Natural killer cell treated with Interleukin-12 subunit alpha and Interleukin-12 subunit beta and Interleukin-15 and Interleukin-18, amount 100 ng/mL, for 72 hours (primary cell): ENCODE measurements around the gene TKT. TPM values are rescaled to one million over a fixed set of nuclear protein-coding genes. Genes with fewer than 3 reads are reported as not detected.
A peak's percentile ranks its signal among the peaks of the same experiment; 100 is the strongest.
"Not testable (repeated sequence)": the region's sequence is repeated elsewhere in the genome, so short reads cannot be mapped to it uniquely, and the experiment has no call there.

Experiments used
- ATAC-seq, 2 donors: fragments of 150-1000 bp; cut with Tn5 transposase in 1 of 2; sonication (Bioruptor Pico), chemical (Tn5 transposase) in 1 of 2; 2 replicates each; pipeline ENCODE4 v1.10.0; 2021
- DNase-seq: peaks from one replicate; pipeline ENCODE4 v3.0.0; 2022; ENCODE audit warnings: low spot score
- H3K27ac Mint-ChIP-seq, 2 donors: 1 replicate in 1 of 2; 2 replicates in 1 of 2; pipeline ENCODE4 v1.8.0; 2022; ENCODE audit warnings: mixed read lengths in 2 of 2, mild to moderate bottlenecking in 1 of 2, moderate library complexity in 1 of 2
- H3K27me3 Mint-ChIP-seq, 2 donors: 1 replicate in 1 of 2; 2 replicates in 1 of 2; pipeline ENCODE4 v1.8.0; 2022; ENCODE audit warnings: mixed read lengths in 2 of 2
- H3K36me3 Mint-ChIP-seq: one replicate; pipeline ENCODE4 v1.8.0; 2022; ENCODE audit warnings: mixed read lengths
- H3K4me1 Mint-ChIP-seq, 2 donors: 1 replicate in 1 of 2; 2 replicates in 1 of 2; pipeline ENCODE4 v1.8.0; 2022; ENCODE audit warnings: low read depth in 2 of 2, mixed read lengths in 2 of 2, mild to moderate bottlenecking in 1 of 2
- H3K4me3 Mint-ChIP-seq: one replicate; pipeline ENCODE4 v1.8.0; 2022; ENCODE audit warnings: mixed read lengths
- H3K9me3 Mint-ChIP-seq: 2 replicates; pipeline ENCODE4 v1.8.0; 2022; ENCODE audit warnings: mixed read lengths
- total RNA-seq, 2 donors: library from RNA; stranded (reverse); gene quantifications; one replicate each; pipeline ENCODE4 v1.2.3, GENCODE V29; 2022

TKT gene
- total RNA-seq, 2 donors from 2014 or later, result 171 to 339 TPM

DNA sequence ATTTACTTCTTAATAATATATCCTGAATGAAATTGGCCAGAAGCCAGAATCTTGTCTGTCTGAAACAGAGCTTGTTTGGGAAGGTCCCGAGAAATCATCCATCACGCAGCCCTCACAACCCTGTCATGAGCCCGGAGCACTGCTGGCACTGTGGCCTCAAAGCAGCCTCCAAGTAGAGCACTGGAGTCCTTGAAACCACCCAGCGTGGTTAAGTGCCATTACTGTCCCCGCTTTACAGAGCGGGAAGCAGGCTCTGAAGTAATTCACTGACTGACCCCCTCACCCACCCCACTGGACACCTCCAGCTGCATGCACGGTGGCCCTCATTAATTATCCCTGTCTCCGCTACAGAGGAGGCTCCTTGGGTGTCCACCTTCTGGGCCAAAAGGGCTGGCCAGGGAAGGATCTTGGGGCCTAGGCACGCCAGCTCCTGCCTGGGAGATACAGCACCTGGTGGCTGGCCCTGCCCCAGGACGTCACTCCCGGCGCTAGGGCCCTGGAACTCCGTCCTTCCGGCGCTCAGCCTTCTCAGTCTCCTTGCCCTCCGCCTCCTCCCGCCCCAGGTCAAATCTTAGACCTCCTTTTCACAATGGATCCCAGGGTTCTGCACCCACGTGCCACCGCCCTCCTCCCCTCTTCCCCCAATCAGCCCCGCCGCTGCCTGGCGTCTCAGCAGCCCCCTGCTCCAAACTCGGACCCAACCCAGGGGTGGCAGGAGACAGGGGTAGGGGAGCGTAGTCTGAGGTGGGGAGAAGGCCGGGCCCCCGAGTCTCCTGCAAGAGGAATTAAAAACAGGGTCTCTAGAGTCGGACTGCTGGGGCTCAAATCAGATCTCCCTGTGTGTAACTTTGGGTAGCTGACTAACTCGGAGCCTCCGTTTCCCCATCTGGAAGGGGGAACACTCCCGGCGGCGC is 1.1 kb downstream of the TKT start:
- DNase-seq, result no peak
- peak; percentile 29 to 54 for ATAC-seq
- Mint-ChIP-seq H3K36me3 (no peaks in the 10 kb centered on the region), H3K27ac (peak overlapping the region; percentile 50 to 65), H3K9me3 (no peaks in the 10 kb centered on the region), H3K4me3 (peak overlapping the region; percentile 92), H3K4me1 (peaks cover 27% of the 10 kb centered on the region in 2 donors), H3K27me3 (no peaks in the 10 kb centered on the region)

DNA sequence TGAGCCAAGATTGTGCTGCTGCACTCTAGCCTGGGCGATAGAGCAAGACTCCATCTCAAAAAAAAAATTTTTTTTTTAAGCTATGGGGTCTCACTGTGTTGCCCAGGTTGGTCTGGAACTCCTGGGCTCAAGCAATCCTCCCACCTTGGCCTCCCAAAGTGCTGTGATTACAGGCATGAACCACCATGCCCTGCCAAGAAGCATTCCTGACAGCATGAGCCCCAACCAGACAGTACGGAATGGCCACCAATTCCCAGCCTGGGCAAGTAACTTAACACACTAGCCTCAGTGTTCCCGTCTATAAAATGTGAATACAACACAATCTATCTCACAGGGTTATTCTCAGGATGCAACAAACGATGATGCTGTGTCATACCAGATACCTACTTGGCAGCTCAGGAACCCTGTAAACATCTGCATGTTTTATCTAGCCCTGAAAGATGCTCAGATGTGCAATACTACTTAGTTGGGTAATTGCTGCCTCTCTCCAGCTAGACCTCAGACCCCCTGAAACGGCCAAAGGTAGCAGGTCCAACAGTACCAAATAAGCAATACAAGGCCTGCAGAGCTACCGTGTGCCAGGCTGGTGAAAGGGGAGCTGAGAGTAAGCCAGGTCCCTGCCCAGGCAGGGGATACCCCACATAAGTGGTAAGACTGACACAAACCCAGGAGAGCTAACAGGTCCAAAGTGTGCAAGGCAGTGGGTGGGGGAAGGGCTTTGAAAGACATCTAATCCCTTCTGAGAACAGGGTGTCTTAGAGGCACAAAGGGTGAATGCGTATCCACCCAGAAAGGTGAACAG is 1.9 kb downstream of the TKT start:
- Mint-ChIP-seq H3K27me3 (no peaks in the 10 kb centered on the region), H3K4me1 (peaks cover 27 to 30% of the 10 kb centered on the region in 2 donors), H3K9me3 (no peaks in the 10 kb centered on the region), H3K4me3 (peak overlapping the region; percentile 92), H3K27ac (peak overlapping the region; percentile 50 to 65), H3K36me3 (no peaks in the 10 kb centered on the region)
- DNase-seq (no peak), ATAC-seq (no peak)

DNA sequence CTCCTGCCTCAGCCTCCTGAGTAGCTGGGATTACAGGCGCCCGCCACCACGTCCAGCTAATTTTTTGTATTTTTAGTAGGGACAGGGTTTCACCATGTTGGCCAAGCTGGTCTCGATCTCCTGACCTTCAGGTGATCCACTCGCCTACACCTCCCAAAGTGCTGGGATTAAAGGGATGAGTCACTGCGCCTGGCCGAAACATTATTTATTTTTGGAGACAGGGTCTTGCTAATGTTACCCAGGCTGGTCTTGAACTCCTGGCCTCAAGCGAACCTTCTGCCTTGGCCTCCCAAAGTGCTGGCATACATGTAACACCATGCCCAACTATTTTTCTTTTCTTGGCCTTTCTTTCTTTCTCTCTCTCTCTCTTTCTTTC is 2.9 kb downstream of the TKT start:
- peaks cover 30 to 32% of the 10 kb centered on the region in 2 donors for H3K4me1 Mint-ChIP-seq
- peak overlapping the region; percentile 68 for H3K4me3 Mint-ChIP-seq
- H3K27ac Mint-ChIP-seq, result peak overlapping the region; percentile 32 to 44
- not testable (repeated sequence) for H3K9me3 Mint-ChIP-seq, H3K27me3 Mint-ChIP-seq, H3K36me3 Mint-ChIP-seq, DNase-seq, ATAC-seq

DNA sequence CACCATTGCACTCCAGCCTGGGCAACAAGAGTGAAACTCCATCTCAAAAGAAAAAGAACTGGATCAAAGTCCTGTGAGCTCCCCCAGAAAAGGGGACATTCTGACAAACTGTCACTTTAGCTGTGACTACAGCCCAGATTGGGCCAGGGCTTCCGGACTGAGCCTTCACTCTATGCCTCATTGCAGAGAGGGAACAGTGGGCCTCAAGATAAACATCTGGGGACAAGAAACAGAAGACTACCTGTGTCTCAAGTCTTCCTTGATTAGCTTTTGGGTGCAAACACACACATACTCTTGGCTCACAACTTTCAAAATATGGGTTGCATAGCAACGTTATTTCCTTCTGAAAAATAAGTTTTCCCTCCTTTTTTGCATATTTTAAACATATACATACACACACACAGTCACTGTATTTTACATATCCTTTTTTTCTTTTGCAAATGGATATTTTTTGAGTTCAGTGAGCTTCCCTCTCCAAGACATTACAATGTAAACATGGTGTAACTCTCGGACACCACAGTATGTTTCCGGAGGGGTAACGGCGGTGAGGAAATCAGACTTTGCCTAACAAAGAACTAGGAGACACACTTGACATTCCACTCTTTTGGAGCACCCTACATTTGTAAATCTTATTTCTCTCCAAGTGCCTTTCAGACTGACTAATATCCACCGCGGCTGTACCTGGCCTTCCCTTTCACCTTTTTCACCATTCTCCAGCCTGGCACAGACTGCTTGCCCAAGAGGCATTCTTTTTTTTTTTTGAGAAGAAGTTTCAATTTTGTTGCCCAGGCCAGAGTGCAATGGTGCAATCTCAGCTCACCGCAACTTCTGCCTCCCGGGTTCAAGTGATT is 3.5 kb downstream of the TKT start:
- Mint-ChIP-seq H3K27me3 (no peaks in the 10 kb centered on the region), H3K36me3 (no peaks in the 10 kb centered on the region), H3K27ac (peak overlapping the region; percentile 32 to 44), H3K4me1 (peaks cover 35 to 37% of the 10 kb centered on the region in 2 donors), H3K4me3 (peak overlapping the region; percentile 68), H3K9me3 (no peaks in the 10 kb centered on the region)
- DNase-seq, result no peak
- no peak for ATAC-seq

DNA sequence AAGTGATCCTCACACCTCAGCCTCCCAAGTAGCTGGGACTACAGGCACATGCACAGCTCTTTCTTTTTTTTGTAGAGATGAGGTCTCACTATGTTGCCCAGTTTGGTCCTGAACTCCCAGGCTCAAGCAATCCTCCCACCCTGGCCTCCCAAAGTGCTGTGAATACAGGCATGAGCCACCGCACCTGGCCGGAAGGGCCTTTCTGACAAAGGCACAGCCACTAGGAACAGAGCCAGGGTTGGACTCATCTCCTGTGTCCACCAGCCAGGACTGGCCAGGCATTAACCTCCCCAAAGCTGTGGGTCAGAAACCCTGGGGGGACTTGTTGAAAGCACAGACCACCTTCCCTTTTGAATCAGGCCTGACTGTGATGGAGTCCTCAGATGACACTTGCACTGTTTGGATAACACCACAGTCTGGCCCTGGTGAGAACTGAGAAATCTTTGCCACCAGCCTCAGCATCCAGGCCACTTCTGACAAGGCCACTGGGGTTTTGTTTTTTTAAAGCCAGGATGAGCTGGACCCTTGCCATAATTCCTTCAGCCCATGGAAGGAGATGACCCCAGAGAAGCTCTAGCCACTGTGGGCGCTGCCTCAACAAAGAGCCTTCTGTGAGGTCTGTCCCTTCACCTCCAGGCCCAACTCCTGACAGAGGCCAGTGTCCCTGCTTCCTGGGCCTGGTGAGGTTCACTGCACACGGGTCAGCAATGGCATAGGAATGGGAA is 4.8 kb downstream of the TKT start:
- no peak for ATAC-seq
- Mint-ChIP-seq H3K4me3 (peak overlapping the region; percentile 39), H3K36me3 (no peaks in the 10 kb centered on the region), H3K9me3 (no peaks in the 10 kb centered on the region), H3K27ac (peak overlapping the region in 1 of 2 donors; percentile 56), H3K4me1 (peaks cover 35 to 37% of the 10 kb centered on the region in 2 donors), H3K27me3 (no peaks in the 10 kb centered on the region)
- no peak for DNase-seq

DNA sequence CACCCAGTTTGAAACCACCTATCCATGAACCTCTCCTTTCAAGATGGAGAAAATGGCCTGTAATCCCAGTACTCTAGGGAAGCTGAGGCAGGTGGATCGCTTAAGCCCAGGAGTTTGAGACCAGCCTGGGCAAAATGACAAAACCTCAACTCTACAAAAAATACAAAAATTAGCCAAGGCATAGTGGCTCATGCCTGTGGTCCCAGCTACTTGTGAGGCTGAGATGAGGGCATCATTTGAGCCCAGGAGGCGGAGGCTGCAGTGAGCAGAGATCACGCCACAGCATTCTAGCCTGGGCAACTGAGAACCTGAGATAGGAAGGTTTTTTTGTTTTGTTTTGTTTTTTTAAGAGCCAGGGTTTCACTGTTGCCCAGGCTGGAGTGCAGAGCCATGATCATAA is 5.4 kb downstream of the TKT start:
- Mint-ChIP-seq H3K27ac (no peak overlapping the region), H3K9me3 (no peaks in the 10 kb centered on the region), H3K4me3 (no peak overlapping the region), H3K27me3 (no peaks in the 10 kb centered on the region), H3K36me3 (no peaks in the 10 kb centered on the region), H3K4me1 (peaks cover 35 to 37% of the 10 kb centered on the region in 2 donors)
- ATAC-seq (no peak), DNase-seq (no peak)

DNA sequence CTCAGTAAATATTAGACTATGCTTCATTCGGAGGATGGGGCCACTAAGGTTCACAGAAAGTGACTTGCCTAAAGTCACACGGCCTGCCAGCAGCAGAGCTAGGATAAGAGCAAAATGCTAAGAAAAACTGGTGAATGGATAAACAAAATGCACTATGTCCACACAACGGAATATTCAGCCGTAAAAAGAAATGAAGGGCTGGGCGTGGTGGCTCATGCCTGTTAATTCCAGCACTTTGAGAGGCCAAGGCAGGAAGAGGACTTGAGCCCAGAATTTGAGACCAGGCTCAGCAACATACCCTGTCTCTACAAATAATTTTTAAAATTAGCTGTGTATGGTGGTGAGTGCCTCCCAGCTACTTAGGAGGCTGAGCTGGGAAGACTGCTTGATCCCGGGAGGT is 7.7 kb downstream of the TKT start:
- H3K36me3 Mint-ChIP-seq, result no peaks in the 10 kb centered on the region
- H3K4me3 Mint-ChIP-seq, result no peak overlapping the region
- no peaks in the 10 kb centered on the region for H3K9me3 Mint-ChIP-seq
- ATAC-seq (no peak), DNase-seq (no peak)
- H3K27me3 Mint-ChIP-seq, result no peaks in the 10 kb centered on the region
- peaks cover 24 to 30% of the 10 kb centered on the region in 2 donors for H3K4me1 Mint-ChIP-seq
- H3K27ac Mint-ChIP-seq, result peak overlapping the region in 1 of 2 donors; percentile 26

DNA sequence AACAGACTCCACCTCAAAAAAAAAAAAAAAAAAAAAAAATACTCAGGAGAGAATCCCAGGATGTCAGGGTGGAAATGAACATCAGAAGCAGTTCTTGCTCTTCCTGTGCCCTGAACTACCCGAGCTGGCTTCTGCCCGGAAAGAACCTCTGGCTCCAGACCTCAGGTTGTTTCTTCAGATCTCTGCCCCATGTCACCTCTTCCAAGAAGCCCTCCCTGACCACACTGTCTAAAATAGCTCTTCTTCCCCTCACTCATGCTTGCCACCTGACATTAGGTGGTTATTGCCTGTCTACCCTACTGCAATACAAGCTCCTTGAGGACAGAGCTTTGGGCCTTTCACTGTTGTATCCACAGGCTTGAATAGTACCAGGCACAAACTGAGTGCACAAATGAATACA is 8.2 kb downstream of the TKT start:
- Mint-ChIP-seq H3K36me3 (no peaks in the 10 kb centered on the region), H3K4me3 (no peak overlapping the region), H3K9me3 (no peaks in the 10 kb centered on the region), H3K27ac (peak overlapping the region in 1 of 2 donors; percentile 26), H3K27me3 (no peaks in the 10 kb centered on the region), H3K4me1 (peaks cover 18 to 26% of the 10 kb centered on the region in 2 donors)
- DNase-seq (no peak), ATAC-seq (no peak)

DNA sequence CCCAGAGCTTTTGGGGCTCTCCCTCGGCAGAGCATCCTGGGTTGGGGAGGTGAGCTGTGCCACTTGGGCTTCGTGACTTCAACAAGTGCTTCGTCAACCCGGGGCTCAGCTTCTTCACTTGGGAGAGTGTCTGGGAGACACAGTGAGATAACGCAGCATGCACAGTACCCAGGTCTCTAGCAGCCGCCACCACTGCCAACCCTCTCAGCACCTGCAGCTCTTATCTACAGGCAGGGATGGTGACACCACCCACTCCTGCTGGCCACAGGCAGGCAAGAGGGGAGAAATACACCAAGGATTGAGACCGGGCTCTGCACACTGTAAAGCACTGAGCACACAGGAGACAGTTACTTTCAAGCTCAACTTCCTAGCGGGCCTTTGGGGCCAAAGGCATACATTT is 11.6 kb downstream of the TKT start:
- Mint-ChIP-seq H3K27me3 (no peaks in the 10 kb centered on the region), H3K4me1 (peaks cover 13 to 17% of the 10 kb centered on the region in 2 donors), H3K36me3 (no peaks in the 10 kb centered on the region), H3K4me3 (no peak overlapping the region), H3K9me3 (no peaks in the 10 kb centered on the region), H3K27ac (no peak overlapping the region)
- ATAC-seq (no peak), DNase-seq (no peak)

DNA sequence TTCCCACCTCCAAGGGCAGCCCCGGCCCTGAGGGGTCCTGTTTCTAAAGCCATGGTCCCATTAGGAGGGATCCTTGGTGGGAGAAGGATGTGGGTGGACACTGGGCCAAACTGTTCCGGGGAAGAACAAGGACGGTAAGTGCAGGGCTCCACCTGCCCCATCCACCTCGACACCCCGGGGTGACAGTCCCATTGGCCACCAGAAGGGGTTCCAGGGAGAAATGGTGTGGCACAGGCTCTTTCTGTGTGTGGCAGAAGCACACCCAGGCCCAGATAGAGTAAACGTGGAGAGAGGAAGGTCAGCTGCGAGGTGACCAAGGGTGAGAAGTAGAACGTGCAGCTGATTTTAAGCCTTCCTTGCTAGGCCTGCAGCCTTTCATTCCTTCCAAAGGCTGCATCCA is 12.0 kb downstream of the TKT start:
- Mint-ChIP-seq H3K4me3 (no peak overlapping the region), H3K36me3 (no peaks in the 10 kb centered on the region), H3K4me1 (peaks cover 13 to 17% of the 10 kb centered on the region in 2 donors), H3K27me3 (no peaks in the 10 kb centered on the region), H3K27ac (peak overlapping the region in 1 of 2 donors; percentile 48), H3K9me3 (no peaks in the 10 kb centered on the region)
- ATAC-seq (no peak), DNase-seq (no peak)

DNA sequence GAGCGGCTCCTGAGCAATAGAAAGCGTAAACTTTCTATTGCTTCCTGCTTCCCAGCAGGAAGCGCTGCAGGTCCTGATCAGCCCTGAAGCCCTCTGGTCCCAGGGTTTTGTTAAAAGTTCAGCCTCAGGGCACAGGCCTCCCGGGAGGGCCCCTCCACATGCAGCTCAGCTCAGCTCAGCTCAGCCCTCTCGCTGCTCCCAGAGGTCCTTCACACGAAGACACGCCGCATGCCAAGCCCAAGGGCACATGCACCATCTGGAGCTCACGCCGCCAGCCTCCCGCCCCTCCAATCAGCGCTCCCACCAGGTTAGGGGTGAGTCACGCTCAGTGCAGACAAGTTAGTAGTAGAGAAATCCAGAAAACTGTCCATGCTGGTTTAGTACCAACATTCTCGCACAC is 12.7 kb downstream of the TKT start:
- no peaks in the 10 kb centered on the region for H3K27me3 Mint-ChIP-seq
- peaks cover 11 to 17% of the 10 kb centered on the region in 2 donors for H3K4me1 Mint-ChIP-seq
- H3K9me3 Mint-ChIP-seq, result no peaks in the 10 kb centered on the region
- no peak overlapping the region for H3K4me3 Mint-ChIP-seq
- ATAC-seq (no peak), DNase-seq (no peak)
- peak overlapping the region in 1 of 2 donors; percentile 48 for H3K27ac Mint-ChIP-seq
- no peaks in the 10 kb centered on the region for H3K36me3 Mint-ChIP-seq

DNA sequence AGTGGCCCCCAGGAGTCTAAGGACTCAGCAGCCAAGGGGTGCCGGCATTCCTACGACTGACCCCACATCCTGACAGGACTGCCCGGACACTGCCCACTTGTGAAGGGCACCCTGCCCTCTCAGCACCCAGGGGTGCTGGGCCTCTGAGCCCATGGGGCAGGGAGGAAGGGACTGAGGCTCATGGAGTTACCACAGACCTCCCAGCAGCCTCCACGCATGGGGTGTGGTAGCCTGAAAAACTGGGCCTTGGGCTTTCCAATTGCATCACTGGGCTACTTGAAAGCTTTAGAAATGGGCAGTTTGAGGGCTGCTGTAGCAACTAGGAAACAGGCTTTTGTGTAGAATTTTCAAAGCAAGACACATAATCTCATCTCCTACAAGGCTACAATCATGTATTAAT is 13.2 kb downstream of the TKT start:
- Mint-ChIP-seq H3K4me3 (no peak overlapping the region), H3K4me1 (peaks cover 6 to 12% of the 10 kb centered on the region in 2 donors), H3K9me3 (no peaks in the 10 kb centered on the region), H3K27me3 (no peaks in the 10 kb centered on the region), H3K36me3 (no peaks in the 10 kb centered on the region), H3K27ac (no peak overlapping the region)
- DNase-seq (no peak), ATAC-seq (no peak)

DNA sequence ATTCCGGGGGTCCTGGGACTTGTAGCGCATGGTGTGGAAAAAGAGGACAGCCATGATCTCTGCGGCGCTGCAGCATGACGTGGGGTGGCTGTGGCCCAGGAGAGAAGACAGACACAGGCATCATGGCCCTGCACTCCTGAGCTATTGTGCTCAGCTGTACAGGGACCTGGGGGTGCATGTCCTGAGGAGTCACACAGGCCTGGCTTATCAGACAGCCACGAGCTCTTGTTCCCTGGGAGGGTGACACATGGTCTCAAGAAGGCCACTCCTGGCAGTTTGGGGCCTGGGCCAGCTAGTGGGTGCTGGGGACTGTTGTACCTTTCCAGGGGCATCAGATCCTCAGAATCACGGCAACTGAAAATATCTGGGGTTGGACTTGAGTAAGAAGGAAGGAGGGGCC is 13.7 kb downstream of the TKT start:
- H3K27ac Mint-ChIP-seq, result no peak overlapping the region
- no peaks in the 10 kb centered on the region for H3K9me3 Mint-ChIP-seq
- DNase-seq (no peak), ATAC-seq (no peak)
- H3K27me3 Mint-ChIP-seq, result no peaks in the 10 kb centered on the region
- H3K36me3 Mint-ChIP-seq, result no peaks in the 10 kb centered on the region
- no peak overlapping the region for H3K4me3 Mint-ChIP-seq
- H3K4me1 Mint-ChIP-seq, result peaks cover 4 to 11% of the 10 kb centered on the region in 2 donors
